Right renal cortex interstitium (tissue), 3 donors: Measurements from ENCODE around the gene FSIP1. TPM values are rescaled to one million over a fixed set of nuclear protein-coding genes. Genes with fewer than 3 reads are reported as not detected.

Experiments used
- DNase-seq, 3 donors: peaks; one replicate each; pipeline ENCODE4 v3.0.0-alpha.2; 2013; ENCODE audit warnings: low read depth in 3 of 3, low spot score in 2 of 3
- polyA plus RNA-seq, 3 donors: library from polyadenylated mRNA; unstranded; fragments of 120-200 nt; gene quantifications; one replicate each; pipeline ENCODE4 v1.2.1, GENCODE V29; 2013; ENCODE audit not compliant: insufficient read length in 3 of 3

The FSIP1 gene
- polyA plus RNA-seq, 3 donors, result 2.9 to 4.2 (median 4.1) TPM

- DNase-seq, result no peak
Measured at GRCh38 chr15:39792844-39793335, 10.2 kb upstream of the FSIP1 start.

- no peak for DNase-seq
Measured at GRCh38 chr15:39792025-39792843, 9.6 kb upstream of the FSIP1 start.

GRCh38 chr15:39789736-39790135, 7.1 kb upstream of the FSIP1 start:
- no peak for DNase-seq

GRCh38 chr15:39788800-39789565, 6.3 kb upstream of the FSIP1 start:
- no peak for DNase-seq

- DNase-seq, result no peak
Measured at GRCh38 chr15:39788108-39788507, 5.5 kb upstream of the FSIP1 start.

GRCh38 chr15:39787479-39787878, 4.8 kb upstream of the FSIP1 start:
- DNase-seq, result no peak

- peak; percentile 36 to 50 (median 41) for DNase-seq
Measured at GRCh38 chr15:39786447-39787056, 3.9 kb upstream of the FSIP1 start.

GRCh38 chr15:39785841-39786240, 3.2 kb upstream of the FSIP1 start:
- no peak for DNase-seq

- DNase-seq, result no peak
Measured at GRCh38 chr15:39785139-39785538, 2.5 kb upstream of the FSIP1 start.

GRCh38 chr15:39784638-39785037, 2.0 kb upstream of the FSIP1 start:
- DNase-seq, result no peak

GRCh38 chr15:39784125-39784524, 1.5 kb upstream of the FSIP1 start:
- DNase-seq, result no peak

GRCh38 chr15:39783244-39783820, 691 bp upstream of the FSIP1 start:
- no peak for DNase-seq

- no peak for DNase-seq
Measured at GRCh38 chr15:39781967-39782302, 706 bp downstream of the FSIP1 start.

GRCh38 chr15:39781147-39781966, 1.3 kb downstream of the FSIP1 start:
- DNase-seq, result no peak

GRCh38 chr15:39778021-39778420, 4.6 kb downstream of the FSIP1 start:
- DNase-seq, result peak; percentile 39 to 51 (median 41)

- no peak for DNase-seq
Measured at GRCh38 chr15:39777496-39777895, 5.1 kb downstream of the FSIP1 start.

- no peak for DNase-seq
Measured at GRCh38 chr15:39776068-39776467, 6.6 kb downstream of the FSIP1 start.

- no peak for DNase-seq
Measured at GRCh38 chr15:39774688-39775267, 7.9 kb downstream of the FSIP1 start.

- DNase-seq, result no peak
Measured at GRCh38 chr15:39770748-39771689, 11.6 kb downstream of the FSIP1 start.
